Heart right ventricle (tissue), 16 donors: Measurements from ENCODE around the gene HPF1. TPM values are rescaled to one million over a fixed set of nuclear protein-coding genes. Genes with fewer than 3 reads are reported as not detected.

Source experiments
- ATAC-seq, 8 donors: fragments of 200-7000 bp; cut with Tn5 transposase; one replicate each; pipeline ENCODE4 v1.9.1; 2020; ENCODE audit warnings: mild to moderate bottlenecking in 8 of 8, moderate library complexity in 8 of 8, moderate number of reproducible peaks in 1 of 8
- DNase-seq, 2 donors: peaks; one replicate each; pipeline ENCODE4 v3.0.0-alpha.2; 2020
- H3K27ac ChIP-seq, 10 donors: fragments of 200-600 bp; sonication (generic) in 2 of 10; one replicate each; pipeline versions ENCODE4 v1.5.0 to v1.8.0; 2020 to 2022; ENCODE audit warnings: mild to moderate bottlenecking in 3 of 10
- H3K27me3 ChIP-seq, 7 donors: fragments of 200-600 bp; one replicate each; pipeline ENCODE4 v1.8.0; 2021 to 2022; ENCODE audit warnings: mild to moderate bottlenecking in 2 of 7
- H3K36me3 ChIP-seq, 9 donors: fragments of 200-600 bp; sonication (generic) in 1 of 9; one replicate each; pipeline versions ENCODE4 v1.5.0 to v1.8.0; 2020 to 2022; ENCODE audit warnings: mild to moderate bottlenecking in 2 of 9
- H3K4me1 ChIP-seq, 9 donors: fragments of 200-600 bp; sonication (generic) in 1 of 9; one replicate each; pipeline versions ENCODE4 v1.5.0 to v1.8.0; 2020 to 2022; ENCODE audit warnings: mild to moderate bottlenecking in 4 of 9
- H3K4me3 ChIP-seq, 10 donors: fragments of 200-600 bp; sonication (generic) in 2 of 10; one replicate each; pipeline versions ENCODE4 v1.5.0 to v1.8.0; 2020 to 2022; ENCODE audit warnings: mild to moderate bottlenecking in 7 of 10, moderate library complexity in 2 of 10
- H3K9me3 ChIP-seq, 11 donors: fragments of 200-600 bp in 10 of 11; sonication (generic) in 2 of 11; one replicate each; pipeline versions ENCODE4 v1.5.0 to v1.8.0; 2013 to 2022; ENCODE audit warnings: mild to moderate bottlenecking in 2 of 11, control low read depth in 1 of 11, moderate library complexity in 1 of 11
- WGBS, 2 donors: extraction: QIAGEN DNeasy Blood & Tissue Kit; methylation state at CpG; one replicate each; pipeline ENCODE4 v1.1.7; 2013; ENCODE audit warnings: inconsistent platforms in 1 of 2; 5-methylcytosine and 5-hydroxymethylcytosine counted together
- intact Hi-C, 10 donors: fragments of 100-400 bp; cut with DNase I; formaldehyde crosslinking; loops; one replicate each; pipeline versions ENCODE4 v1.11.1 to v1.14.2; 2022
- polyA plus RNA-seq, 2 donors: library from polyadenylated mRNA; stranded (reverse); fragments of 200-250 nt; gene quantifications; one replicate each; pipeline ENCODE4 v1.2.3, GENCODE V29; 2013
- total RNA-seq, 10 donors: library from RNA; stranded (reverse); fragmentation: NEBNext Ultra II Directional in 3 of 10; extraction: Animal tissue kit (Norgen Biotek cat#: 25700) in 3 of 10; gene quantifications; one replicate each; pipeline versions ENCODE4 v1.2.1 to v1.2.4, GENCODE V29; 2021 to 2023
- TF ChIP-seq, protein P1 (sequence below), 9 donors: fragments of 200-600 bp; sonication (generic) in 2 of 9; IDR thresholded peaks; one replicate each; pipeline versions ENCODE4 v1.5.0 to v1.8.0; 2021 to 2022; ENCODE audit warnings: antibody characterized with exemption in 9 of 9, mild to moderate bottlenecking in 5 of 9, moderate library complexity in 1 of 9
- donor health status: Arrhythmogenic right ventricular cardiomyopathy.
- donor health status: ischemic (EF 13 %, LVEDD 7.1; RV severe dilation, severe dysfunction).
- donor health status: healthy with polysubstance abuse.
- donor health status: DM: no; HTN: yes; CAD: no.
- donor health status: DM: no; HTN: no; CAD: no.
- donor health status: ischemic (EF 25% LVEDD 6.9; RV normal size, moderate dysfunction).
- donor health status: ischemic (EF 25% LVEDD 5.7; RV mildly dilated, moderate dysfunction).
- donor health status: healthy.
- donor health status: DM: yes; HTN: yes; CAD: no.
- donor health status: Ischemic cardiomyopathy.
- donor health status: ischemic (EF 35%, LVEDD 5.7; RV mildly dilated, moderate dysfunction).
- donor health status: nonischemic (EF 11% LVEDD 7.7; RV severe dilation, severe dysfunction).
- donor health status: DM: yes; HTN: yes; CAD: no.
- donor health status: PGD.
- donor health status: ischemic (EF 29% LVEDD 5.4; RV normal size, mild dysfunction).
- donor health status: nonischemic (EF 23%, LVEDD 6.1; RV moderate dilation, normal function).

Gene HPF1
- total and polyA plus RNA-seq, 12 donors = 15.4 to 29.1 (median 17.8) TPM

DNA sequence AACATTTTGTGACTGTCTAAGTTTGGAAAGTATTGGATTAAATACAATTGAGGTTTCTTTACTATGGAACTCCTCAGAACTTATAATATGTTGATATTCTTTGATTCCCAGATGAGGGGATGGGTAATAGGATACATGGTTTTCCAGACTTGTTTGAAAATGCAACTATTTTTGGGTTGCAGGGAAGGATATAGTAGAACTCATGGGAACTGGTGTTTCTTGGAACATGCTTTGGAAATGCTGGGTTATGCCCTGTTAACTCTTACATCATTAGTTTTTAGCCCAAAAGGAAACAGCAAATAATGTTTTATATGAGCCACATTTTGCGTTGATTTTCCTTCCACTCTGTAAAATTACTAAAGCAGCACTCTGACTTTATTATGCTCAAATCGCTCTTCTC lies 41.9 kb downstream of the HPF1 start:
- H3K4me1 ChIP-seq = no peaks in the 10 kb centered on the region
- DNase-seq (no peak), ATAC-seq (no peak)
- WGBS, 2 donors = 87 to 90% methylated on average over 2 of the region's 2 CpGs
- H3K9me3 ChIP-seq = no peaks in the 10 kb centered on the region
- peaks cover 0 to 94% (median 7%) of the 10 kb centered on the region in 9 donors for H3K36me3 ChIP-seq
- no peak overlapping the region for H3K4me3 ChIP-seq
- TF ChIP-seq, protein P1, sequence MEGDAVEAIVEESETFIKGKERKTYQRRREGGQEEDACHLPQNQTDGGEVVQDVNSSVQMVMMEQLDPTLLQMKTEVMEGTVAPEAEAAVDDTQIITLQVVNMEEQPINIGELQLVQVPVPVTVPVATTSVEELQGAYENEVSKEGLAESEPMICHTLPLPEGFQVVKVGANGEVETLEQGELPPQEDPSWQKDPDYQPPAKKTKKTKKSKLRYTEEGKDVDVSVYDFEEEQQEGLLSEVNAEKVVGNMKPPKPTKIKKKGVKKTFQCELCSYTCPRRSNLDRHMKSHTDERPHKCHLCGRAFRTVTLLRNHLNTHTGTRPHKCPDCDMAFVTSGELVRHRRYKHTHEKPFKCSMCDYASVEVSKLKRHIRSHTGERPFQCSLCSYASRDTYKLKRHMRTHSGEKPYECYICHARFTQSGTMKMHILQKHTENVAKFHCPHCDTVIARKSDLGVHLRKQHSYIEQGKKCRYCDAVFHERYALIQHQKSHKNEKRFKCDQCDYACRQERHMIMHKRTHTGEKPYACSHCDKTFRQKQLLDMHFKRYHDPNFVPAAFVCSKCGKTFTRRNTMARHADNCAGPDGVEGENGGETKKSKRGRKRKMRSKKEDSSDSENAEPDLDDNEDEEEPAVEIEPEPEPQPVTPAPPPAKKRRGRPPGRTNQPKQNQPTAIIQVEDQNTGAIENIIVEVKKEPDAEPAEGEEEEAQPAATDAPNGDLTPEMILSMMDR (IDR thresholded peaks at IDR 0.05) = no peak
- H3K27ac ChIP-seq = no peak overlapping the region
- no peaks in the 10 kb centered on the region for H3K27me3 ChIP-seq
- intact Hi-C loops = loop anchor here in 2 of 10 donors (5.0 to 10.0 kb wide), 2 partner anchors 101 to 104 kb away; partner anchors contain the start of gene NEK1 (in 2 of the 2)

DNA sequence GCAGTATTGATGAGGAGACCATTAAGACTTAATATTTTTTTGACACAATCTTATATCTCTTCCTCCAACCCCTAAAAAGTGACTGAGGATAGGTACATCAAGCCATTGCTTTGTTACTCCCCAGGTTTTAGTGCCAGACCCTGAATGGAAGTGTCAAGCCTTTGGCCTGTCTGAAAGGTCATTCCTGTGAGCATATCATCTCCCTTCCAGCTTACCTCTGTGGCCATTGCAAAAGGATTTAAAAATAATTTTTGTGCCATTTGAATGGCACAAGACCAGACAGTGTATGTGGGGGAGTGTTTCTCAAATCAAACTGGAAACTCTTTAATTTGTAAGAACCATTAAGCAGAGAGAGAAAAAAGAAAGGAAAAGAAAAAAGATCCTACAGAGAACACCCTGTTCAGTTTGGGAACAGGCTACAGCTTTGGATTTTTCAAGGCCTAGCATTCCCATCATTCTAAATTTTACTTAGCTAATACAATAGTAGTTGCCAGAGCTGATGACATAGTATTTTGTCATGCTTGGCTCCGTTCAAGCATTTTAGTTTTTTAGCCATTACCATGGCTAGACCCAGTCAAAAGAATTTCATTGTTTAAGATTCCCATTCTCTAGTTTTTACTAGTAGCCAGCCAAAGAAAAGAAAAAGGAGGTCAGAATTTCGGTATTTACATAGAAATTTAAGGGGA lies 49.6 kb downstream of the HPF1 start:
- TF ChIP-seq, protein P1 (IDR thresholded peaks at IDR 0.05) = no peak
- Histone ChIP-seq H3K9me3 (no peaks in the 10 kb centered on the region), H3K36me3 (peaks cover 0 to 75% (median 19%) of the 10 kb centered on the region in 9 donors), H3K4me1 (peaks cover 0 to 13% (median 9%) of the 10 kb centered on the region in 9 donors), H3K27ac (peak overlapping the region in 6 of 10 donors; percentile 4 to 54 (median 16)), H3K27me3 (no peaks in the 10 kb centered on the region), H3K4me3 (no peak overlapping the region)
- intact Hi-C loops = loop anchor here in 1 of 10 donors (10.0 kb wide), 1 partner anchor 93 kb away; the partner anchor contains the start of gene NEK1
- DNase-seq = no peak
- WGBS, 2 donors = 71 to 86% methylated on average over 2 of the region's 2 CpGs
- ATAC-seq = peak in 5 of 8 donors; percentile 25 to 77 (median 55)

DNA sequence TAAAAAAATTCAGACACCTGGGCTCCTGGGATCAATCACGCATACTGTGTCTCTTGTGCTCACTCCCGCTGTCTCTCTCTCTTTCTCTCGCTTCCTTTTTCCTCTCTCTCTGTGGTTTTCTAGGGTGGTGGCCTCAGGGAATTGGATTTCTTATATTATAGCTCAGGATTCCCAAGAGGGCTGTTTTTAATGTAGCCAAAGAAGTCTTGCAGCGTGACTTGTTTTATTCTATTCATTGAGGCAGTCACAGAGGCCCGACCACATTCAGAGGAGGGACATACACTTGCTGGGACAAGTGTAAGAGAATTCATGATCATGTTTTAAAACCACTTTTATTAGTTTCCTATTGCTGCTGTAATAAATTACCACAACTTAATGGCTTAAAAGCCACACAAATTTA lies 59.4 kb downstream of the HPF1 start:
- Histone ChIP-seq H3K27me3 (no peaks in the 10 kb centered on the region), H3K4me3 (no peak overlapping the region), H3K4me1 (no peaks in the 10 kb centered on the region), H3K9me3 (no peaks in the 10 kb centered on the region), H3K36me3 (peaks cover 0 to 98% (median 39%) of the 10 kb centered on the region in 9 donors), H3K27ac (no peak overlapping the region)
- intact Hi-C loops = no loop called here
- WGBS, 2 donors = 95 to 98% methylated on average over 5 of the region's 5 CpGs
- TF ChIP-seq, protein P1 (IDR thresholded peaks at IDR 0.05) = no peak
- ATAC-seq = no peak
- DNase-seq = no peak

DNA sequence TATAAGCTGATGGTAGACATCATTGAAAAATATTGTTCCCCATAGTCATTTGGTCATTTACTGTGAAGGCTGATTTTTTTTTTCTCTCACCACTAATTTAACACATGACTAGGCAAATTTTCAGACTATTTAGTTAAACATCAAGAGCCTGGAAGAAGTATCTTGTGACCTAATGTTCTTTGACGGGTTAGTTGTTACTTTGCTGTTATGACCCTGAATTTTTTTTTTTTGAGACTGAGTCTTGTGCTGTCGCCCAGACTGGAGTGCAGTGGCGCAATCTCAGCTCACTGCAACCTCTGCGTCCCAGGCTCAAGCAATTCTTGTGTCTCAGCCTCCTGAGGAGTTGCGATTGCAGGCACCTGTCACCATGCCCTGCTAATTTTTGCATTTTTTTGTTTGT lies 67.0 kb downstream of the HPF1 start:
- Histone ChIP-seq H3K4me1 (no peaks in the 10 kb centered on the region), H3K36me3 (peaks cover 0 to 87% (median 33%) of the 10 kb centered on the region in 9 donors), H3K9me3 (no peaks in the 10 kb centered on the region), H3K27ac (no peak overlapping the region), H3K27me3 (no peaks in the 10 kb centered on the region), H3K4me3 (no peak overlapping the region)
- TF ChIP-seq, protein P1 (IDR thresholded peaks at IDR 0.05) = no peak
- no peak for ATAC-seq
- intact Hi-C loops = no loop called here
- DNase-seq = no peak
- 86 to 93% methylated on average over 5 of the region's 5 CpGs for WGBS, 2 donors
